ENCODE results near the gene TBX19. TPM values are rescaled to one million over a fixed set of nuclear protein-coding genes. Genes with fewer than 3 reads are reported as not detected.

TBX19 gene
- total and polyA plus RNA-seq, 2 donors (not counting 1 experiment from before 2014, with no cell fraction given), result 6.3 to 7.0 TPM

- no CpG with 5 or more reads among the region's 4 CpGs for WGBS (ENCODE audit: insufficient coverage)
- H3K9ac ChIP-seq (ENCODE audit: low read length), result no peak overlapping the region
These were observed 5.6 kb downstream of the TBX19 start for GRCh38 chr1:168285971-168286927.

More at GRCh38 chr1:168285971-168286927, 5.6 kb downstream of the TBX19 start:
- Mint-ChIP-seq H3K27ac (no peak overlapping the region), H3K9me3 (ENCODE audit: insufficient read depth) (no peaks in the 10 kb centered on the region), H3K27me3 (no peaks in the 10 kb centered on the region), H3K4me3 (no peak overlapping the region), H3K4me1 (peaks cover 4% of the 10 kb centered on the region)
- Histone ChIP-seq H2AFZ (ENCODE audit: insufficient read depth, low read depth, low read length, poor library complexity, severe bottlenecking) (no peak overlapping the region), H3K4me1 (ENCODE audit: control insufficient read depth in 2 of 2, insufficient read depth in 2 of 2, low read length in 2 of 2) (no peaks in the 10 kb centered on the region), H3K79me2 (ENCODE audit: control insufficient read depth, insufficient read depth, low read length) (no peaks in the 10 kb centered on the region), H3K36me3 (replicated peaks in 1 of 2; ENCODE audit: control extremely low read depth in 1 of 2, control insufficient read depth in 1 of 2, extremely low read depth in 1 of 2, insufficient read depth in 2 of 2, low read length in 1 of 2) (no peaks in the 10 kb centered on the region), H4K20me1 (ENCODE audit: control insufficient read depth, insufficient read depth, low read length, poor library complexity, severe bottlenecking) (no peaks in the 10 kb centered on the region), H3K27me3 (replicated peaks in 1 of 4; ENCODE audit: control extremely low read depth in 1 of 4, control insufficient read depth in 3 of 4, insufficient read depth in 4 of 4, low read length in 3 of 4) (no peaks in the 10 kb centered on the region), H3K4me3 (ENCODE audit: control extremely low read depth in 1 of 5, extremely low read depth in 1 of 5, insufficient read depth in 1 of 5, low read depth in 2 of 5, low read length in 4 of 5) (no peak overlapping the region), H3K27ac (ENCODE audit: low read length in 2 of 2) (no peak overlapping the region), H3K4me2 (replicated peaks; ENCODE audit: low read depth, low read length, poor library complexity, severe bottlenecking) (no peak overlapping the region), H3K9me3 (ENCODE audit: control extremely low read depth in 1 of 3, control insufficient read depth in 2 of 3, insufficient read depth in 1 of 3, low read length in 2 of 3) (no peaks in the 10 kb centered on the region)
- no peak for ATAC-seq (ENCODE audit: low read depth)
- CTCF ChIA-PET, result no interaction called here
- no peak for DNase-seq
- intact Hi-C loops (cut with micrococcal nuclease), result no loop called here
- TF ChIP-seq EZH2 (IDR thresholded peaks at IDR 0.05; ENCODE audit: borderline replicate concordance, insufficient read depth, low read depth, low read length, poor library complexity, severe bottlenecking) (no peak), CTCF (IDR thresholded peaks at IDR 0.05) (no peak)
- POLR2A ChIA-PET, result no interaction called here
